HG02610 (cell line): ENCODE measurements around the gene OPN3.

Experiments
- ATAC-seq: cut with Tn5 transposase; IDR thresholded peaks from one replicate; pipeline ENCODE4 v1.9.1; 2021; ENCODE audit warnings: mild to moderate bottlenecking, moderate library complexity; ENCODE audit not compliant: unreplicated experiment

The OPN3 gene

DNA sequence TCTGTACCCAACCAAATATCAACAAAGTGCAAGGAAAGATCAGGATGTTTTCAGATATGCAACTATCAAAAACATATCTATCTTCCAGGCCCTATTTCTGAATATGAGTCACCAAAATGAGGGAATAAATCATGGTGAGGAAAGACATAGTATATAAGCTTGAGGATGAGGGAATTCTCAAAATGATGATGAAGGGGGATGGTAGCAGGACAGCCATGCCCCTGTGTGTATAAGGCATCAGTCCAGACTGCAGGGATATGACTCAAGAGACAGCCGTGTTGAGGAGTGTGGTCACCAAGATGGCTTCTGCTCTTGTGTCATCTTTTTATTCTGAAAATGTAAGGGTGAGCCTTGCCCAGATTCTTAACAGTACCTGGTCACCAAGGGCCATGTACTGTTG lies 7.5 kb upstream of the OPN3 start:
- ATAC-seq: no peak

DNA sequence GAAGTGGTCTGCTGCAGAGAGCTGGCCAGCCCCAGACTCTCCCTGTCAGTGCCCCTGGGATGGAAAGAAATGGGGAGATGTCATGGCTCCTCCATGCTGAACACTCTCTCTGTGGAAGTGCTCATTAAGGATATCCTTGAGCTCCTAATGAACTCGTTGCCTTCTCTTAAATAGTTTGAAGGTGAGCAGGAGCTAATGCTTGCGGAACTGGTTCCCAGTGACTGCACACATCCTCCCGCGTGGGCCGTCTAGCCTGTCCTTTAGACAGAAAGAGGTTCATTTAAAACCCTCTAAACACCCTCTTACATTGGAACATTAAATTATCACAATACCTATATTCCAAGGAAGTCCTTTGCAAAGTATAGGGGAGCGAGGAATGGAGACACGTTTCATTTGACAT lies 6.0 kb upstream of the OPN3 start:
- ATAC-seq: no peak

DNA sequence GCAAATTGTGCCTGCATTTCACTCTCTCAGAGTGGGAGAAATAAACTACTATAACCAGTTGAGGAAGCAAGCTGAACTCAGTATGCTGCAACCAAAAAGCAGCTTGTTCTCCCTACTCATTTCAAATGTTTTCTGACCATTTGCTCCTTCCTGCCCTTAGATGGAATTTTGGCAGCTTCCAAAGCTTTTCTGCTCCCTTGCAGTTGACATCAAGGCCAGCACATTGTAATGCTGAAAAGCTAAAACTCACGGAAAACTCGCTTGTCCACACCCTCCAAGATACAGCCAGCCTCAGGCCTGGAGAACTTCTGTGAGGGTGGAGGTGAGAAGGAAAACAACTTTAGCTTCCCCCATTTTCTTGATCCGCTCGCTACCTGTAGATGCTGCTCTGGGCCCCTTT lies 5.0 kb upstream of the OPN3 start:
- no peak for ATAC-seq

DNA sequence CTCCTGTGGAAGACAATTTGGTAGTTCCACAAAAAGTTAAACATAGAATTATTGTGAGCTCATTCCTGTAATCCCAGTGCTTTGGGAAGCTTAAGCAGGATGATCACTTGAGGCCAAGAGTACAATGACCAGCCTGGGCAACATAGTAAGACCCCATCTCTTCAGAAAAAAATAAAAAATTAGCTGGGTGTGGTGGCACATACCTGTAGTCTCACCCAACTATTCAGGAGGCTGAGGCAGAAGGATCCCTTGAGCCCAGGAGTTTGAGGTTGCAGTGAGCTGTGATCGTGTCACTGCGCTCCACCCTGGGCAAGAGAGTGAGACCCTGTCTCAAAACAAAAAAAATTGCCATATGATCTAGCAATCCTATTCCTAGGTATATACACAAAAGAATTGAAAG lies 4.1 kb upstream of the OPN3 start:
- ATAC-seq: no peak

DNA sequence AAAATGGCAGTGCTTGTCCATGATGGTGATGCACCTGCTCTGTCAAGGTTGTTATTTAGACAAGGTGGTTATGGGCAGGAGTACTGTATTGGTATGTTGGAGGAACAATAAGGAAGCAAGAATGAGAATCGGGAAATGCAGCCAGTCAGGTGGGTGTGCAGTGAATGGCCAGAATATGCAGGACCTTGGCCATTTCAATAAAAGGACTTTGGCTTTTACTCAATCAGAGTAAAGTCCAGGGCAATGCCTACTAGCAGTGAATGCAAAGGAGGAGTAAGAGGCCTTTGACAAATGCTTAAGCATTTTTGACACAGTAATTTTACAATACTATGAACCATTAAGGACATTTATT lies 2.4 kb upstream of the OPN3 start:
- no peak for ATAC-seq

DNA sequence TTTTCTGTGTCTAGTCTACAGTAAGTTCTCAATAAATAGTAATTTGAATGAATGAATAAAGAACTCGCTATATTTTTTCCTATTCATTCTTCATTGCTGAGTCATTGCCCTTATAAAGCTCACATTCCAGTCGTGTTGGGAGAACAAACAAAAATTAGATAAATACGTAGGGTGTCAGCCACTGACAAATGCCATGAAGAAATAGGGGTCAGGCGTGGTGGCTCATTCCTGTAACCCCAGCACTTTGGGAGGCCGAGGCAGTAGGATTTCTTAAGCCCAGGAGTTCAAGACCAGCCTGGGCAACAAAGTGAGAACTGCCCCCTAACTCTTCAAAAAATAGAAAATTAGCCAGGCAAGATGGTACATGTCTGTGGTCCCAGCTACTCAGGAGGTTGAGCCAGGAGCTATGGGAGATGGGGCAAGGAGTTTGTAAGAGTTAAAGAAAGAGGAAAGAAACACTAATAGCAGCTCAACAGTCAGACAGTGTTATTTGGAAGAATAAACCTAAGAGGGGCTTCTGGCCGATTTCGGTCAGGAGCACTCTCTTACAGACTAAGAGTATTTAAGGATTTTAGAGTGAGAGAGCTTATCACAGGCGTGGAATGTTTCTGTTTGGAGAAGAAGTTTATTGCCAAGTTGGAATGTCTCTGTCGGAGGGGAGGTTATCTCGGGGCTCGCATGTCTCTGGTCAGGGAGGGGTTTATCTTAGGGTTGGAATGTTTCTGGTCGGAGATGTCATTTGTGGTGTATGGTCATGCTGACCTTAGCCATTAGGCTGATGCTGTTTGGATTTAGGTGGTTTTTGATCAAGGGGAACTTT lies 1.8 kb upstream of the OPN3 start:
- no peak for ATAC-seq

DNA sequence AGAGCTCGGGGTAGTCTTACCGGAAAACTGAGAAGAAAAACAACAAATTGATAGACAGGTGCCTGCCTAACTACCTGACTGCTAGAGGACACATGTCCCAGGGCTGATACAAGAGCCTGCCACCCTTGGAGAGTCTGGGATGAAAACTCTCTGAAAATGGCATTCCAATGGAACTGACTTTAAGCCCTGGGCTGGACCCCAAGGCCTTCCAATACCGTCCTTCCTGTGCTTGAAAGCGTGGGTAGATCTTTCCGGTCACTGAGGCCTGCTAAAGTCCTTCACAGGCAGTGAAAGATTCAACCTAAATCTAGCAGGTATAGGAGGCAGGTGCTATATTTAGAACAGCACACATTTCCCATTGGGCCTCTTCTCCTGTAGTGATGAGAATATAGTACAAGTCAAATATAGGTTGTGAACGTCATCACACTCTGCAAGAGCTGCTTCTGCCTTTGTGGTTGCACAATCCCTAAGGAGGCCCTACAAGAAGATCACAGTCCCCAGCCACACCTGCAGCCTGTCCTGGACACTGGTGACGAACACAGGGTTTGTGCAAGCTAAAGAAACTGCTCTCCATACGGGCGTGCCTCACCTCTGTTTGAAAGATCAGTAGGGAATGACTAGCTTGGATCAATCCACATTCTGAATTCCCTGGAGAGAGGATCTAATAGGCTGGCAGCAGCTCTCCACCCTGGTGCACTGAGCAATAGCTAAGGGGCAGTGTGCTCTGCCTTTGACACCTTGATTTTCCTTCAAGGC lies 876 bp upstream of the OPN3 start:
- no peak for ATAC-seq

DNA sequence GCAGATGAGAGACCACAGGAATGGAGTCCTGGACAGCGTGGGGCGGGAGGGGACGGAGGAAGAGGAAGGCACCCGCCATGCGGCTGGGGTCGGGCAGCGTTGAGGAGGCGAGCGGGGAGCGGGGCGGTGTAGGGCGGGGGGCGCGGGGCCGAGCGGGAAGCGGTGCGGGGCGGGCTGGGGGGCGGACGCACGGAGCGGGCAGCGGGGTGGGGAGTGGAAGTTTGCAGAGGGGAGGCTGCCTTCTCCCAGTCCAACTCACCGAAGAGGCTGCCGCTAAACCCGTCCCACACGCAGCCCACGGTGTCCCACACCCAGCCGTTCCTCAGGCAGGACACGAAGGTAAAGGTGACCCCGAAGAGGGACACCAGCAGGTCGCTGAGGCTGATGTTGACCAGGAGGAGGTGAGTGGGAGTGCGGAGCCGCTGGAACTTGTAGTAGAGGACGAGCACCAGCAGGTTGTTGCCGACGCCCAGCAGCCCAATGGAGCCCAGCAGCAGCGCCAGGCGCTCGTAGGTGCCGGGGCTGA lies 483 bp downstream of the OPN3 start:
- peak; percentile 38 for ATAC-seq

DNA sequence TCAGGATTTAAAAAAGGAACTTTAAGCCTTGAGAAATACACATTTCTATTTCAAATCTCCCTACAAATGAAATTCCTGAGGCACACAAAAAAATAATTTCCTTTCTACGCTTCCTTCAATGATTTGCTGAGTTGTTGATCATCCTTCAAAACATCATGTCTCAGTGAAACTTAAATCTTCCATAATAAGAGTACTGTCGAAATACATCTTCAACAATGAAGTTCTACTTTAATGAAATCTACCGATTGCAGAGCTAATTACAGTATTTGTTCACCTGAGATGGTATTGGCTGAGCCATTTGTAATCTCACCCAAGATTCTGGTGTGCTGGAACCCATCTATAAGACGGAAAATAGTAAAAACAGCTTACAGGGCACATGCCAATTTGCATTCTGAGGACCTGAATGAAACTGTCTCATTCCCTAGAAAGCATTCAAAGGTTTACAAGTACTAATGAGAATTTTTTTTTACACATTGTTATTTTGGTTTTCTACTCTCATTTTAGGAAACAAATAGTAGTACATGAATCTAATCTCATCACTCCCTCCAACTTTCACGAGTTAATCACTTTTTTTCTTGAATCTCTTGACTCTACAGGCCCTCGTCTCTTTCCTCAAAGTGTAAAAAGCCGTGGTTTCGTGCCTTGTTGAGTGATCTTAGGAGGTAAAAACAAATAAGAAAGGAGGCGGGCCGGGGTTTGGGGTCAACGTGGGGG lies 1.1 kb downstream of the OPN3 start:
- ATAC-seq: no peak

DNA sequence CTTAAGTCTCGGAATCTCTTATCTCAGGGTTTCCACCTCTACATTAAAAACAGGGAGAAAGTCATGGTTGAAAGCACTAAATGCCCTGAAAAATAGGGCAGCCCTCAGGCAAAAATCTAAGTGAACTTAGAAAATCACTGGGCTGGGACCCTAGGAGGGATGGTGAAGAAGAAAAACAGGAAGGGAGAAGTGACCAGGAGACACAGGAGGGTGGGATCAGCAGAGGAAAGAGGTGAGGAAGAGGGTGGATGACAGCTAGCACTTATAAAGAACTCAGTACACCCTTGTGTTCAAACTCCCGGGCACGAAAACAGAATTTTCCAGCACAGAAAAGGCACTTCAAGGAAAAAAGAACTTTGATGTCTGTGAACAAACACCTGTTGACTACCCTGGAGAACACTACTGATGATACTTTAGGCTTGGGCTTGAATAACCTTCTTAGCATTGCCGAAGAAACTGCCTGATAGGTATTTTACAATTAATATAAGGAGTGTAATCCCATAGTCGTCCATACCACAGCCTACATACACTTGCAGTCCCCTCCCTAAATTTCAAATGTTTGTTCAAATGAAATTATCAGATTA lies 2.0 kb downstream of the OPN3 start:
- ATAC-seq: no peak

DNA sequence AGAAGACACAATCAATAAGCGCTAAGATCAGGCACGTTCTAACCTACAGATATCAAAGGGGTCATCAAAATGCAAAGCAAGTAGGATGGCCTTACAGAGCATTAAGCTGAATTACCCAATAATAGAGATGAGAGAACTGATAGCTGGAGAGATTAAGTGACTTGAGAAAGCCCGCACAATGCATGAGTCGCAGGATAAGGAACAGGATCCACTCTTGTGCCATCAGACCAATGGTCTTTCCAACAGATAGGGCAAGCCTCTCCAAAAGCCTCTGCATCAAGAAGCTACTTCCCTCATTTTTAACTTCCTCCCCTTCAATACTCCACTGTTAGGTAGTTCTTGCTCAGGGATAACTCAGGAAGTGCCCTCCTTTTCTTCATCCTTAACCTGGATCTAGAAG lies 2.6 kb downstream of the OPN3 start:
- ATAC-seq: no peak

DNA sequence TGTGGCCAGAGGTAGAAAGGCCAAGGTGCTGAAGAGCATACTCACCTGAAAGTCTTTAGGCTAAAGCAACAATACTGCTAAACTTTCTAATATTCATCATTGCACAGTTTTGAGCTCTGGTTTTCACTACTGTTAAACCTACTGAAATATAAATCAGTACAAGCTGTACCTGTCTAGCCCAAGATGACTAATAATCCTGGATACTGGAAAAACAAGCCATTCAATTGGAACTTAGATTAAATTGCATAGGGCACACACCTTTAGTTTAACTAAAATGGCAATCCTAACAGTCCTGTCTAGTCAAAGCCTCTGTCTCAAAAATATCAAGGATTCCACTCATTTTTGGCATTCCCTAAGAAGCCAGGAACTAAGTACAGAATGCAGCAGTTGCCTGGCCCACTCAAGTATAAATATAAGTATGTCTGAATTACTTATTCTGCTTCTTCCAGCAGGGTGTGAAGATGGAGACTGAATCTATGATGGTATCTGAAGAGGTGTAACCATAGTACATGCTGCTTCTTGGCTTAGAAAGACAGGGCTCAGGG lies 3.1 kb downstream of the OPN3 start:
- ATAC-seq: no peak

DNA sequence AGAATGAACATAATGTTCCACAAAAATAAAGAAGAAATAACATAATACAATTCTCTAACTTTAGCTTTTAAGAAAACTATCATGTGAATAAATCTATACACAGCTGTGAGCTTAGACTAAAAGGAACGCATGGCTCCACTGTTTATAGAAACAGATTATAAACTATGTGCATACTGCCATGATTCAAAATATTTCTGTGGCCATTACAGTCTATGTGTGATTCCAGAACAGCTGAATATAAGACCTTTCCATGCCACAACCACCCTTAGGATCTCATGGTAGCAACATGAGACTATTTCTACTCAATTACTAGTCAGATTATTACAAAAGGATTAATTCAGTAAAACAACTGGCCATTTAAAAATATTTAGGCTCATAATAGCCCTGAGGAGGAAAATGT lies 3.9 kb downstream of the OPN3 start:
- ATAC-seq: no peak

DNA sequence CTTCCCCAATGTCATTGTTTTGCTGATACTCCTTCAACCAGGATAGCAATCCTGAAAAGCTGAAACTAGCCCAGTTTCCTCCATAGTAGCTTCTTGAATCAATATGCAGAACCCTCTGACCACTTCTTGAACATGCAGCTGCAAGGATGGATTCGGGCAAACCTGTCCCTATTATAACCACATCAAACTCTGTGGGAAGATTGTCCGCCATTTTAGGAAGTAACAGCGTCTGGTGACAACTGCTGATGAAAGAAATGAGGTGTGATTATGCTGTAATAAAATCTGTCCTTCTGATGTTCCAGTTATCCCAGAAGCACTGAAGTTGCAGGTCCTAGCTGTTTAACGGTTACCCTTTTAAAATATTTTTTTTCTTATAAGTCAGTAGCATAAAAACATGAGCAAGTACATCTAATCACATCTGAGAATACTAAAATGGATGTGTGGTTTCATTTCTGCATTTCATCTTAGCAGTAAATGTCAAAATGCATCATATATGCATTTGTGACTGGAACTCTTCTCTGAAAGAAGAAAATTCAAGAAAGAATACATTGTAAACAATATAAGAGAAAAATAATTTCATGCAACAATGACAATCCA lies 4.5 kb downstream of the OPN3 start:
- ATAC-seq: no peak

DNA sequence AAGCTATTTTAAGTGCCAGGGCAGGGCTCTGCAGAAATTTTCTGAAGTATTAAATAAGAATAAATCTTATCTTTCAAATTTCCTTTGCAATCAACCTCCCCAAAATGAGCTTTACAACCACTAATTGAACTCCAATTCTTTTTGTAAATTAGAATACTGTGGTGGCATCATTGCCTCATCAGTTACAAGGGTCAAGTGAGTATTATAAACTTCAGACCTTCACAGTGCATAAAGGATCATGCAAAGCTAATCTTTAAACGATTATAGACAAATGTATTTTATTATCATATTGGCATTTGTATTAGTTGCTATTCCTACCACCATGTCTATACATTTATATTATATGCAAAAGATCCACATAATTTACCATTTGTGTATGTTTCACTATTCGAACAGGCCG lies 7.2 kb downstream of the OPN3 start:
- no peak for ATAC-seq

DNA sequence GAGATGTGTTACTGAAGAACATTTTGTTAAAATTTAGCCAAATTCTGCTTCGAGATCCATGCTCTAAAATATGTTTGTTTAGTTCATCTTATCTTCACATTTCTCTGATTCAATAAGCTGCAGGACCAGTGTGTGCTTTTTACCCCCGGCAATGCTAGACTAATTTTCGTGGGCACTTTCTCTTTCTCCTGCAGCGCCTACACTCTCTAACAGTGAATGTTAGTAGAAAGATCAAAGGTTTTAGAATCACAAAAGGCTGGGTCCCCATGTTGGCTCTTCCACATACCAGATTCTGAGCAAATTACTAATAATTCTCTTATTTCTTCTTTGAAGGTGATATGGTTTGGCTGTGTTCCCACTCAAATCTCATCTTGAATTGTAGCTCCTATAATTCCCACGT lies 8.5 kb downstream of the OPN3 start:
- peak; percentile 25 for ATAC-seq

DNA sequence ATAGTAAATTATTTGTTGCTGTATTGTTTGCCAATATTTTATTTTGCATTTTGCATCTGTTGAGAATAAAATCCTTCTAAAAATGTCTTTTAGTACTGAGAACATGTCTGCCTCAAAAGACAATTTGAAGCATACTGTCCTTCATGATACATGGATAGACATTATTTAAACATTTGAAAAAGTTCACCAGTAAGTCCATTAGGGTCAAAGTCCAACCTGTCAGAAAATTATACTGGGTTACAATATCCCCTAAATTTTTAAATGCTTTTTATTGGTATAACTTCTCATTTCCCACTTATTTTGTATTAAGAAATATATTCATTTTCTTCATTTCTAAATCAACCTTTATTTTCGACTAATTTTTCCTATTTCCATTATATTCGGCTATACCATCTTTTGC lies 9.3 kb downstream of the OPN3 start:
- no peak for ATAC-seq

DNA sequence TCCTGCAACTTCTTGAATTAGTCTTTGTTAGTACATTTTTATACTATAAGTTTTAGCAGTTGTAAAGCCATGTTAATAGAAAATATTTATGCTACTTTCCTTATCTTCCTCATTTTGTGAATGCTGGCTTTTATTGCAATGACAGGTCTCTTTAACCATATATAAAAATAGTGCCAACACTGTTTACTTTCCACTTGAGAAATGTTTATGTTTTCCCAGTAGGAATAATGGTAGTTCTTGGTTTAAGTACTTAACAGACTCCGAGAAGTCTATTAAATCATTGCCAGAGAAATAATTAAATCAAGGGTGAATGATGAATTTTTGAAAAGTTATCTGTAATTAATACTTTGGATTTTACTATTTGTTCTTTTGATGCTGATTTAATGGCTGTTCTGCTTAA lies 9.7 kb downstream of the OPN3 start:
- ATAC-seq: no peak

DNA sequence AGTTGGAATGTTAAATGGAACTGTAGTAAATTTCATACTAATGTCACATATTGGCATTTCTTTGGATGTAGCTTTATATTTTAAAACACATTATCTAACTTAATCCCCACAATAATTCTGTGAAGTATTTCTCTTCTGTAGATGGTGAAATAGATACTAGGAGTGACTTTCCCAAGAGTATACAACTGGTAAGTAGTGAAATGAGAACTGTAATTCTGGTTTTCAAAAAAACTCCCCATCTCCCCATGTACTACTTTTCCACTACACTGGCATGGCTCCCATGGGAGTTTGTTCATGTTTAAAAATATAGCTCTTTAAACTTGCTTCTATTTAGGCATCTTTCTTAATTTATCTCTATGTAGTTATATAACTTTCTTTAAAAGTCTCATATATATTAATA lies 10.2 kb downstream of the OPN3 start:
- peak; percentile 59 for ATAC-seq

DNA sequence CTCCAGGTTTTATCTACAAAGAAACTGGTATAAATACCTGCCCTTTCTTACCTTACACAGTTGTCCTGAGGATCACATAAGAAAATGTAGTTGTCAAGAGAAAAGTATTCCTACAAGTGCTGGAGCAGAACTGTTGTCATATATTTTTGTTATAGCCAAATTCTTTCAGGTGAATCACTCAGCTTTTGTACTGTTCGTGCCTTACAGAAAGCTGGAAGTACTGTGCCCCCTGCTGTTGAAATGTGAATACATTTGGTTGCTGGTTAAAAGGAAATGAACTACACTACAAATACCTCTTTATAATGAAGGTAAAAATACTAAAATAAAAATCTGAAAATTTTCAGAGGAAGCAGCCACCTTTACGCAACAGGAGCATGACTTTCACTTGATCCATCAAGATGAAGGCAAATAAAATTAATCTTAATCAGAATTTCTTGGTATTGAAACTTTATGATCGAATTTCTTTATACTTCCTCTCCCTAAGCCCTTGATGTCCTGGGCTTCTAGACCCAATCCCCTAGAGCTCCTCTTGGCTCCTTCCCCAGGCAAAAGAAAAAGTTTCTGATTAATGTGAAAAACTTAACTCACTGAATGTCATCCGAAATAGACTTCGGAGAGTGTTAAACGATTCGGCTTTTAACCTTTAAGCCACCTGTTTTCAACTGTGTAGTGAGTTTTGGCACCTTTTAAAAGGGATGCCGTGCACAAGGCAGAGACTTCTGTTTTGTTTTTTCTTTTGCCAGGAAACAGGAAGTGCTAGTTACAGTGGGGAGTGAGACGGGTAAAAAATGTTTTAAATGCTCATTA lies 12.5 kb downstream of the OPN3 start:
- peak; percentile 66 for ATAC-seq
